Measurements from ENCODE around the gene ZNRF3.

The ZNRF3 gene

DNA sequence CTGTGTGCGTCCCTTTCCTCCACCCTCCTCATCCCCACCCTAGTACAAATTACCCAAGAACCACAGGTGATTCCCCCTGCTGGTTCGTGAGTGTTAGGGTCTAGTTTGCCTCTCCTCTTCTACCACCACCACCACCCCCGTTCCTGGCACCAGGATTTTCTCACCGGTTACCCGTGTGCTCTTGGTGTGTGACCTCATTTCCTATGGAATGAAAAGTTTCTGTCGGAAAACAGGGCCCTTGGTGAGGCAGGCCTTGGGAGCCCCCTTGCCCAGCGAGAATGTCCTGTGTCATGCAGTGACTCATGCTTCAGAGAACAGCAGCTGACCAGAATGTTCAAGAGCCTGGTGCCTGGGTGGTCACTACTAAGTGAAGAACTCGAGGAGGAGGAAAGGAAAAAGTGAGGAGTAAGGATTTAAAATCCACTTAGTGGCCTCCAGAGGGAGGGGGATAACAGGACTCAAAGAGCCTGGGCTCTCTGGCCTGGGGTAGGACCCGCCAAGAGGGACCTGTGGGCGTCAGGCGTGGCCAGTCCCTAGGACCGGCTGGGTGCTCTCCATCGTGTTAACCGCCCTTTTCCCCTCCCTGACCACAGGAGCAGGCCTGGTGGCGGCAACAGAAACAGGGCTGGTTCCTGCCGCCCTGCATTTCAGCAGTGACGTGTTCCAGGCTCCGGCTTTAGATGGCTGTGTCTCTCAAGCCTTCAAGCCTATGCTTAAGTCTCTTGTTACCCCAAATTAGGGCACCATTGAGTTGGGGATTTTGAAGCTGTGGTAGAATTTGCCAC is 148.0 kb downstream of the ZNRF3 start:
- Histone ChIP-seq H3K79me2 (ENCODE audit: control insufficient read depth, insufficient read depth, low read length, poor library complexity) (peaks cover 6% of the 10 kb centered on the region), H2AFZ (ENCODE audit: insufficient read depth, low read length, poor library complexity) (no peak overlapping the region), H3K36me3 (ENCODE audit: control insufficient read depth in 1 of 2, insufficient read depth in 2 of 2, low read length in 2 of 2) (peaks cover 0 to 2% of the 10 kb centered on the region in 2 experiments), H3K4me3 (ENCODE audit: low read depth, low read length) (no peak overlapping the region), H4K12ac (ENCODE audit: low read depth, low read length) (peak overlapping the region; percentile 78), H4K8ac (ENCODE audit: low read depth, low read length) (peak overlapping the region; percentile 78), H3K9ac (ENCODE audit: low read length) (peak overlapping the region; percentile 30), H3K4me1 (ENCODE audit: control insufficient read depth in 1 of 2, insufficient read depth in 2 of 2, low read length in 2 of 2) (peaks cover 20 to 31% of the 10 kb centered on the region in 2 experiments), H3K18ac (ENCODE audit: low read length) (peak overlapping the region; percentile 18), H3K4ac (ENCODE audit: low read depth, low read length) (peak overlapping the region; percentile 82), H3K27ac (ENCODE audit: low read depth, low read length) (peak overlapping the region; percentile 99), H2BK120ac (ENCODE audit: insufficient read depth, low read length, poor library complexity) (peak overlapping the region; percentile 79), H2BK5ac (ENCODE audit: low read depth, low read length, poor library complexity) (peak overlapping the region; percentile 94), H3K27me3 (ENCODE audit: insufficient read depth, low read length) (no peaks in the 10 kb centered on the region), H3K23ac (ENCODE audit: low read length) (no peak overlapping the region), H2BK12ac (ENCODE audit: low read length) (peak overlapping the region; percentile 94), H3K4me2 (ENCODE audit: low read length) (peak overlapping the region; percentile 75), H3K9me3 (ENCODE audit: insufficient read depth, low read depth, low read length) (no peaks in the 10 kb centered on the region), H3K14ac (ENCODE audit: low read length) (peak overlapping the region; percentile 45), H3K79me1 (ENCODE audit: low read length) (peaks cover 29% of the 10 kb centered on the region), H2AK5ac (ENCODE audit: low read length) (peak overlapping the region; percentile 52), H4K91ac (ENCODE audit: low read depth, low read length) (peak overlapping the region; percentile 95)
- peak; percentile 38 to 55 for DNase-seq
- no CpG with 5 or more reads among the region's 18 CpGs for WGBS (ENCODE audit: extremely low coverage, insufficient coverage, insufficient read length)

DNA sequence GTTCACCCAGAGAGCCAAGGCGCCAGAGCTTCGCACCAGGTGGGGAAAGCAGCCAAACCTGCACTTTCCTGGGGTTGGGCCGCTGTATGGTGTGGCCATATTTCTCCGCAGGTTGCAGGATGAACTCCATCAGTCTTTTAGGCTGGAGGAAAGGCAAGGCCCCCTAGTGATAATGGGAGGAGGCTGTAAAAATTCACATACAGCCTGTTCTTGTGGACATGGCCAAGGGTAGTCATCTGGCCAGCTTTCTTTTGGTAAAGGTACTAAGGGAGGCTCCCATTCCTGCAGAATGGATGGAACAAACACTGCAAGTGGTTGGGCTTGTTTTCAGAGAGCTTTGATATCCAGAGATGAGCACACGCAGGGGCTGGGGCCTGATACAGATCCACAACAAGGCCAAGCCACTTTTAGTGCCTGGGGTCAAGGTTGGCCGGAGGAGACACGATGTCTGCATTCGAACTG is 148.7 kb downstream of the ZNRF3 start:
- H3K36me3 ChIP-seq (ENCODE audit: control insufficient read depth in 1 of 2, insufficient read depth in 2 of 2, low read length in 2 of 2) = no peaks in the 10 kb centered on the region
- H2AK5ac ChIP-seq (ENCODE audit: low read length) = peak overlapping the region; percentile 52
- peaks cover 6% of the 10 kb centered on the region for H3K79me2 ChIP-seq (ENCODE audit: control insufficient read depth, insufficient read depth, low read length, poor library complexity)
- WGBS (ENCODE audit: extremely low coverage, insufficient coverage, insufficient read length) = no CpG with 5 or more reads among the region's 8 CpGs
- H3K4me3 ChIP-seq (ENCODE audit: low read depth, low read length) = no peak overlapping the region
- H2BK5ac ChIP-seq (ENCODE audit: low read depth, low read length, poor library complexity) = peak overlapping the region; percentile 94
- peak overlapping the region; percentile 75 for H3K4me2 ChIP-seq (ENCODE audit: low read length)
- H3K4me1 ChIP-seq (ENCODE audit: control insufficient read depth in 1 of 2, insufficient read depth in 2 of 2, low read length in 2 of 2) = peaks cover 20 to 31% of the 10 kb centered on the region in 2 experiments
- no peak overlapping the region for H3K23ac ChIP-seq (ENCODE audit: low read length)
- no peaks in the 10 kb centered on the region for H3K9me3 ChIP-seq (ENCODE audit: insufficient read depth, low read depth, low read length)
- H2AFZ ChIP-seq (ENCODE audit: insufficient read depth, low read length, poor library complexity) = no peak overlapping the region
- peak overlapping the region; percentile 99 for H3K27ac ChIP-seq (ENCODE audit: low read depth, low read length)
- no peaks in the 10 kb centered on the region for H3K27me3 ChIP-seq (ENCODE audit: insufficient read depth, low read length)
- H4K12ac ChIP-seq (ENCODE audit: low read depth, low read length) = peak overlapping the region; percentile 78
- H2BK120ac ChIP-seq (ENCODE audit: insufficient read depth, low read length, poor library complexity) = peak overlapping the region; percentile 79
- H3K79me1 ChIP-seq (ENCODE audit: low read length) = peaks cover 29% of the 10 kb centered on the region
- peak overlapping the region; percentile 18 for H3K18ac ChIP-seq (ENCODE audit: low read length)
- H3K14ac ChIP-seq (ENCODE audit: low read length) = peak overlapping the region; percentile 45
- peak overlapping the region; percentile 30 for H3K9ac ChIP-seq (ENCODE audit: low read length)
- peak overlapping the region; percentile 82 for H3K4ac ChIP-seq (ENCODE audit: low read depth, low read length)
- H4K91ac ChIP-seq (ENCODE audit: low read depth, low read length) = peak overlapping the region; percentile 95
- no peak for DNase-seq
- H4K8ac ChIP-seq (ENCODE audit: low read depth, low read length) = peak overlapping the region; percentile 78
- H2BK12ac ChIP-seq (ENCODE audit: low read length) = peak overlapping the region; percentile 94

DNA sequence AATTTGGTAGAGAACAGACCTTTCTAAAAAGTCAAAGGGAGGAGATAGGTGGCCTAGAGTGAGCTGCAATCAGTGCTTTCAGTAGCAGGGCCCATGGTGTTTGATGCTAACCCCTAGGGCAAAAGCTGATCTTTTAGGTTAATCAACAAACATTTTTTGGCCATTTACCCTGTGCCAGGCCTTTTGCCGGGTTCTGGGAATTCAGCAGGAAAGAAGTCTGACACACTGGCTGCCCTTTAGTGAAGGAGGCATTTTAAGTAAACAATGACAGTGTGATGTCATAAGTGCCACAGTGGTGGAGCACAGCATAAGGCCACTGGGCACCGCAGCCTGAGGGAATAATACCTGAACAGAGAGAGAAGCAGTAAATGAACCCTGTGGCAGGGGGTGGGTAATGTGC is 149.2 kb downstream of the ZNRF3 start:
- Histone ChIP-seq H3K14ac (ENCODE audit: low read length) (peak overlapping the region; percentile 8), H4K91ac (ENCODE audit: low read depth, low read length) (peak overlapping the region; percentile 95), H2BK12ac (ENCODE audit: low read length) (peak overlapping the region; percentile 7), H3K4me3 (ENCODE audit: low read depth, low read length) (no peak overlapping the region), H3K36me3 (ENCODE audit: control insufficient read depth in 1 of 2, insufficient read depth in 2 of 2, low read length in 2 of 2) (no peaks in the 10 kb centered on the region), H3K4me1 (ENCODE audit: control insufficient read depth in 1 of 2, insufficient read depth in 2 of 2, low read length in 2 of 2) (peaks cover 20 to 31% of the 10 kb centered on the region in 2 experiments), H2BK5ac (ENCODE audit: low read depth, low read length, poor library complexity) (peak overlapping the region; percentile 94), H3K27ac (ENCODE audit: low read depth, low read length) (peak overlapping the region; percentile 99), H3K4me2 (ENCODE audit: low read length) (no peak overlapping the region), H3K4ac (ENCODE audit: low read depth, low read length) (no peak overlapping the region), H3K27me3 (ENCODE audit: insufficient read depth, low read length) (no peaks in the 10 kb centered on the region), H3K18ac (ENCODE audit: low read length) (no peak overlapping the region), H4K8ac (ENCODE audit: low read depth, low read length) (peak overlapping the region; percentile 34), H3K79me2 (ENCODE audit: control insufficient read depth, insufficient read depth, low read length, poor library complexity) (peaks cover 6% of the 10 kb centered on the region), H3K9me3 (ENCODE audit: insufficient read depth, low read depth, low read length) (no peaks in the 10 kb centered on the region), H2AK5ac (ENCODE audit: low read length) (peak overlapping the region; percentile 13), H3K23ac (ENCODE audit: low read length) (no peak overlapping the region), H3K9ac (ENCODE audit: low read length) (no peak overlapping the region), H2BK120ac (ENCODE audit: insufficient read depth, low read length, poor library complexity) (peak overlapping the region; percentile 10), H3K79me1 (ENCODE audit: low read length) (peaks cover 29% of the 10 kb centered on the region), H4K12ac (ENCODE audit: low read depth, low read length) (no peak overlapping the region), H2AFZ (ENCODE audit: insufficient read depth, low read length, poor library complexity) (no peak overlapping the region)
- no peak for DNase-seq
- no CpG with 5 or more reads among the region's 2 CpGs for WGBS (ENCODE audit: extremely low coverage, insufficient coverage, insufficient read length)

DNA sequence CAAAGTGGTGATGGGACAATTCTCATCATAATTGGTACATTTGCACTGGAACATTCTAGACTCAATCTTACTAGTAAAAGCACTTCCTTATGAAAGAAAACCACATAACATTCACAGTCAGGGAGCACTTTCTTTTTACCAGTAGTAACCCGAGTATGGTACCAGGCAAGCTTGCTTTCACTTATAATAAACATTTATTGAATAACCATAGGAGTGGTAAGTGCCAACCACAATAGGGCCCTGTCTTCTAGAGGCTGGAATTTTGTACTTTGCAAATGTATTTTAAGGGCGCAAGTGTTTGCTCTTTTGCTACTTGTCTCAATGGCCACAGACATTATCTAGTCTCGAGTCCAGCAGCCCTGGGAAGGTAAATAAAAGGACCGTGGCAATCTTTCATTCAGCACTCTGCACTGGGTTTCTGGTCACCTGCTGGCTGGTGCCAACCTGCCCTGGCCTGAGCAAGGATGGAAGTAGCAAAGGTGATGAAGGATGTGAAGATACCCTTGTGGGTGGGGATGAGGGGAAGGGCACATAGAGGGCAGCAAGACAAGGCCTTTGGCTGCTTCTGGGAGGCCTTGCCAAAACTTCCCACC is 154.1 kb downstream of the ZNRF3 start:
- no peak for DNase-seq
- no peak overlapping the region for H2AK5ac ChIP-seq (ENCODE audit: low read length)
- H3K4ac ChIP-seq (ENCODE audit: low read depth, low read length) = no peak overlapping the region
- H3K14ac ChIP-seq (ENCODE audit: low read length) = no peak overlapping the region
- peaks cover 10 to 18% of the 10 kb centered on the region in 2 experiments for H3K4me1 ChIP-seq (ENCODE audit: control insufficient read depth in 1 of 2, insufficient read depth in 2 of 2, low read length in 2 of 2)
- no peak overlapping the region for H3K4me3 ChIP-seq (ENCODE audit: low read depth, low read length)
- H3K9me3 ChIP-seq (ENCODE audit: insufficient read depth, low read depth, low read length) = no peaks in the 10 kb centered on the region
- no peak overlapping the region for H3K27ac ChIP-seq (ENCODE audit: low read depth, low read length)
- no peak overlapping the region for H4K12ac ChIP-seq (ENCODE audit: low read depth, low read length)
- H3K23ac ChIP-seq (ENCODE audit: low read length) = no peak overlapping the region
- H3K79me2 ChIP-seq (ENCODE audit: control insufficient read depth, insufficient read depth, low read length, poor library complexity) = peaks cover 3% of the 10 kb centered on the region
- H3K4me2 ChIP-seq (ENCODE audit: low read length) = no peak overlapping the region
- H2AFZ ChIP-seq (ENCODE audit: insufficient read depth, low read length, poor library complexity) = no peak overlapping the region
- H3K79me1 ChIP-seq (ENCODE audit: low read length) = peaks cover 16% of the 10 kb centered on the region
- WGBS (ENCODE audit: extremely low coverage, insufficient coverage, insufficient read length) = no CpG with 5 or more reads among the region's 4 CpGs
- peak overlapping the region; percentile 69 for H2BK12ac ChIP-seq (ENCODE audit: low read length)
- no peak overlapping the region for H2BK5ac ChIP-seq (ENCODE audit: low read depth, low read length, poor library complexity)
- no peaks in the 10 kb centered on the region for H3K27me3 ChIP-seq (ENCODE audit: insufficient read depth, low read length)
- no peak overlapping the region for H4K8ac ChIP-seq (ENCODE audit: low read depth, low read length)
- no peak overlapping the region for H4K91ac ChIP-seq (ENCODE audit: low read depth, low read length)
- peaks cover 0 to 1% of the 10 kb centered on the region in 2 experiments for H3K36me3 ChIP-seq (ENCODE audit: control insufficient read depth in 1 of 2, insufficient read depth in 2 of 2, low read length in 2 of 2)
- no peak overlapping the region for H3K9ac ChIP-seq (ENCODE audit: low read length)
- H2BK120ac ChIP-seq (ENCODE audit: insufficient read depth, low read length, poor library complexity) = no peak overlapping the region
- no peak overlapping the region for H3K18ac ChIP-seq (ENCODE audit: low read length)
